ENCODE results near the gene MTRFR.

DNA sequence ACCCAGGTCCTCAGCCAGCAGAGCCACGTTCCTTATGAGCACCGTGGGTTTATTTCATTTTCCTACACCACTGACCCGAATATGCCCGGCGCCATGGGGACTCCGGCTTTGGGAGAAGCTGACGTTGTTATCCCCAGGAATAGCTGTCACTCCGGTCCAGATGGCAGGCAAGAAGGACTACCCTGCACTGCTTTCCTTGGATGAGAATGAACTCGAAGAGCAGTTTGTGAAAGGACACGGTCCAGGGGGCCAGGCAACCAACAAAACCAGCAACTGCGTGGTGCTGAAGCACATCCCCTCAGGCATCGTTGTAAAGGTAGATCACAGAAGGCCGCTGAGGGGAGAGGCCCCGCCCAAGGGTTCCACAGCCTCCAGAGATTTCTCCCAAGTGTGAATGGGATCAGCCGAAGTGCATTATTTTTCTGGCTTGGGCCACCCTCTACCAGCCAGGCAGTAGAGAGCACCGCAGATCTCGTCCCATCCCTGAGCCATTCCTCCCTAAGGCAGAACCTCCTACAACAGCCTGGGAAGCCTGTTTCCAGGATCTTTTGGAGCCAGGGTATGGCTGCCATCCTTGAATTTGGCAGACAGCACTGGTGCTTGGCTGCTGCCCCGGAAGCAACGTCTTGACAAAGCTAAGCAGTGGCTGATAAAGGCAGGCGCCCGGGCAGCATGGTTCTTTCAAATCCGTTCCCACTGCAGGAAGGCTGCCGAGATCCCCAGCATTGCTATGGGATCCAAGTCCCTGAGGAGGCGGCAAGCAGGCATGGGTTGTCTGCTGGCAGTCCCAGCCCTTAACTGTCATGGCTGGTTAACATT, 20.6 kb downstream of the MTRFR start:
- TF ChIP-seq, protein P1, sequence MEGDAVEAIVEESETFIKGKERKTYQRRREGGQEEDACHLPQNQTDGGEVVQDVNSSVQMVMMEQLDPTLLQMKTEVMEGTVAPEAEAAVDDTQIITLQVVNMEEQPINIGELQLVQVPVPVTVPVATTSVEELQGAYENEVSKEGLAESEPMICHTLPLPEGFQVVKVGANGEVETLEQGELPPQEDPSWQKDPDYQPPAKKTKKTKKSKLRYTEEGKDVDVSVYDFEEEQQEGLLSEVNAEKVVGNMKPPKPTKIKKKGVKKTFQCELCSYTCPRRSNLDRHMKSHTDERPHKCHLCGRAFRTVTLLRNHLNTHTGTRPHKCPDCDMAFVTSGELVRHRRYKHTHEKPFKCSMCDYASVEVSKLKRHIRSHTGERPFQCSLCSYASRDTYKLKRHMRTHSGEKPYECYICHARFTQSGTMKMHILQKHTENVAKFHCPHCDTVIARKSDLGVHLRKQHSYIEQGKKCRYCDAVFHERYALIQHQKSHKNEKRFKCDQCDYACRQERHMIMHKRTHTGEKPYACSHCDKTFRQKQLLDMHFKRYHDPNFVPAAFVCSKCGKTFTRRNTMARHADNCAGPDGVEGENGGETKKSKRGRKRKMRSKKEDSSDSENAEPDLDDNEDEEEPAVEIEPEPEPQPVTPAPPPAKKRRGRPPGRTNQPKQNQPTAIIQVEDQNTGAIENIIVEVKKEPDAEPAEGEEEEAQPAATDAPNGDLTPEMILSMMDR (IDR thresholded peaks at IDR 0.05) = no peak
- TF ChIP-seq POLR2AphosphoS5 (IDR thresholded peaks at IDR 0.05) (no peak), EP300 (IDR thresholded peaks at IDR 0.05) (no peak)

Measured in suprapubic skin (tissue), 4 donors.